Activated CD4-positive, alpha-beta T cell treated with anti-CD3 and anti-CD28 coated beads, Interleukin-2, amount 50 U/mL, for 48 hours (primary cell): ENCODE measurements around the gene CPM.

ENCODE experiments used
- DNase-seq, 2 experiments: peaks; one replicate each; pipeline ENCODE4 v3.0.0-alpha.2; 2020

The CPM gene

DNA sequence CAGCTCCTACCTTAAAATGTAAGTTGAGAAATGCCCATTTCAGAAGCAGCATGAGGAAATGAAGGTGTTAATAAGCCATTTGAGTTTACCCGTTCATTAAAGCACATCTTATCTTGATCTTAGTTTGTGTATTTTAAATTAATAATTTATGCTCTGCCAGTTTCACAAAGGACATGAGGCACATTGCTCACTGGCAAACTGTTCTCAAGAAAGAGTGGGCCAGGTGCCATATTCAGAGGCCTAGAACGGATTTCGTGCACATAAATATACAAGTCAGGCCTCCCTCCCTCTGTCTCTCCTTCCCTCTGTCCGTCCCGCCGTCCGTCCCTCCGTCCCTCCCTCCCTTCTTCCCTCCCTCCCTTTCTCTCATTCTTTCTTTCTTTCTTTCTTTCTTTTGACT lies 29.5 kb downstream of the CPM start:
- no peak for DNase-seq

- no peak for DNase-seq
Measured at GRCh38 chr12:68901551-68901950, 31.4 kb downstream of the CPM start.

DNA sequence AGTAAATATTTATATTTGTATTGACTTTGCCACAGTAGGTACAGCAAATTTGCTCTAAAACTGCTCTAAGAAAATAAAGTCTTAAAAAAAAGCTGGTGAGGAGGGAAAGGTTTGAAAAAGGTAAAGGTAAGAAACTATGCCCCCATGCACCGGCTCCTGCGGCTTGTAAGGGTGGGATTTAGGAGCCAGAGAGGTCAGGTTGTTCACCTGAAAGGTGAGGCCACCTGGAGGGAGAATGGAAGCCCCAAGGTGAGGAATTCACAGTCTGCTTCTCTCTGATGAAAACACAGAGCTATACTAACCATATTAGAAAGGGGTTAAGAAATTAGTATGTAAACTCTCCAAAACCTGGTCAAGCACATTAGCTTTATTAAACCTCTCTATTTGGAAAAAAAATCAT lies 31.8 kb downstream of the CPM start:
- no peak for DNase-seq

GRCh38 chr12:68900241-68900640 lies 32.7 kb downstream of the CPM start:
- DNase-seq = no peak

DNA sequence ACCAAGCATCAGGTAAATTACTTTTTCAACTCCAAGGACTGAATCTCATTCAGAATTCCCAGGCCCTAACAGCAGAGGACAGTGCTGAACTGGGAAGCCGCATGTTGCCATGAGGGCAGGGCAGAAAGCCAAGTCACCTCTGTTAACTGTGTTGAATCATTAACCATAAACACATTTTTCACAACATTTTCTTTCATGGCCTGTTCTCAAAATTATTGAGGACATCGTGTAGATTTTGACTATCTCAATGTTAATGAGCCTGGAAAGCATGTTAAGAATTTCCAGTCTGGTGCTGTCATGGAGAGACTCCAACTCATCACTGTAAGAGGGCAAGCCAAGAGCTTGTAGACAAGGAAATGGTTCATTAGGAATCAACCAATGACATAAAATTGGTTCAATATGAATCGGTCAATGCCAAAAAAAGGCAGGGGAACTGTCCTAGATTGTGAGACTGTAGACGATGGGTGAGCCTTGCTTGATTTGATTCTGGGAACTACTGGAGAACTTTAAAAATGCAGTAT lies 33.7 kb downstream of the CPM start:
- DNase-seq = no peak

DNA sequence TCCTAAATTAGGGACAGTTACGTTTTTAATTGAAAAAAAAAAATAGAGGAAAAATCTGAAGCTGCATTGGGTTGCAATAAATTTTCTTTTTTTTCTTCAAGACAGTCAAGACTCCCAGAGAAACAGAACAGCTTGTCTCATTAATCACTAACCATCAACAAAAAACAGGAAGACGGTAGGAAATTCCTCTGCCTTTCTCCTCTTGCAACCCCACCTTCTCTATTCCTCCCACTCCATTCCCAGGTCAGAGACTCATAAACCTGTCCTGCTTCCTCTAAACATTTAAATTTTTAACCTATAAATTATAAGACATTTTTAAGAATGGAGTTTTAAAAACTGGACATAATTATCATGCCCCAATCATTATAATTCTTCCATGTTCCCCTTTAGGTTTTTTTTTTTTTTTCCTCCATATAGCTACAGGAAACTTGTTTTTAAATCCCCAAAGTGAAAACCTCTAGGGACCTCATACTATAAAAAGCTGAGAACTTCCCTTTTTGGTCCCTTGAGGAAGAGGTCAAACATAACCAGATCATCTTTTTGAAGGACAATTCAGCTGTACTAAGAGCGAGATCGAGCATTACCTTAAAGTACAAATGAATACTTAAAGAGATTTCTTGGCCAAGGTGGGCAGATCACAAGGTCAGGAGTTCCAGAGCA lies 36.0 kb downstream of the CPM start:
- DNase-seq = no peak

DNA sequence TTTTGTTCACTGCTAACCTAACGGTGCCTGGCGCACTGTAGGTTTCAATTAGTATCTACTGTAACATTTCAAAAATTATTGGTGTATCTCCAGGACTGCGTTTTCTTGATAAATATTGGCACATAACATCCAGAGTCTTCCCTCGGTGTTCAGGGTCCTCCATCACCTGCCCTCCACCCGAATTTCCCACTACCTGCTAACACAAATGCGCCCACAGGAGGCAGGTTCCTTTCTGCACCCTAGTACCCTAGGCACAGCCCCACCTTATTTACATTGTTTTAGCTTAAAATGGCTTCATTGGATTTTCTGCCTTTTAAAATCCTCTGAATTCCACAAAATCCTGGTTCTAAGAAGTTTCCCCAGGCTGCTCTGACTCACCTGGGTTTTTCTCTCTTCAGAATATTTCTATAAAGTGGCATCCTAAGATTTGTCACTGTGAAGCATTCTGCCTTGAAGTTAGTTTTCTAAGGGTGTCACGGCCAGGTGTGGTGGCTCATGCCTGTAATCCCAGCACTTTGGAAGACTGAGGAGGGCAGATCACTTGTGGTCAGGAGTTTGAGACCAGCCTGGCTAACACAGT lies 38.6 kb downstream of the CPM start:
- no peak for DNase-seq

DNA sequence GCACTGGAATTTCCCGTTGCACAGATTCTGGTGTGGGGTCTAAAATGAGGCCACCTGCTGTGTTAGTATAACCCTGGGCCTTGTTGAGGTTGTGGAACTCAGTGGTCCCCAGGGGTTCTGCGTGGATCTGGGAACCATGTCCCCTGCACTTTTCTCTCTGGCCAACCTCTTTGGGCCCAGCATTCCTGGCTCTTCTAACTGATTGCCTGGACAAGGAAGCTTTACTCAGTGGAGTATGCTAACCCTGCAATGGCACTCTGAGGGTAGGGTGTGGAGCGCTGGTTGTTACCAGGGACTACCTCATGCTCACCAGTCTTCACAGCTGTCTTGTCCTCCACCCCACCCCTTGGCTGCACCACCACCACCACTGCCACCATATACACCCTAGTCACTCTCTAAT lies 39.2 kb downstream of the CPM start:
- DNase-seq = no peak

- no peak for DNase-seq
Measured at GRCh38 chr12:68893201-68893600, 39.8 kb downstream of the CPM start.

DNA sequence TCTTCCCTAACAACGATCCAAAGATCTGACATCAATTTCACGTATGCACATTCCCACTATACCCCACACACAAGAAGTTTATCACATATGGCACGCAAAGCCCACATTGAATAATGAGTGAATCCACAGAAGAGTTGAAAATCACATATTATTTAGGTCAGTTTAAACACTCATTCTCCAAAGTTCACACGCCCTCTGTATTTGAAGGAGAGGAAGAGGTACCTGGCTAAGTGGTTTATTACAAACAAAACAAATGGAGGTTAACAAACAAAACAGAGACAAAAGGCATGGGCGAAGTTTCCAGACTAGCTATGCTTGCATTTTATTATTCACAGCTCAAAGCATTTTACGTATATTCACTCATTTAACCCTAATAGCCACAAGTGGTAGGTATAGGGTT lies 41.8 kb downstream of the CPM start:
- DNase-seq = no peak

- DNase-seq = no peak
Measured at GRCh38 chr12:68890701-68891113, 42.3 kb downstream of the CPM start.

- DNase-seq = no peak
Measured at GRCh38 chr12:68888243-68888642, 44.7 kb downstream of the CPM start.

DNA sequence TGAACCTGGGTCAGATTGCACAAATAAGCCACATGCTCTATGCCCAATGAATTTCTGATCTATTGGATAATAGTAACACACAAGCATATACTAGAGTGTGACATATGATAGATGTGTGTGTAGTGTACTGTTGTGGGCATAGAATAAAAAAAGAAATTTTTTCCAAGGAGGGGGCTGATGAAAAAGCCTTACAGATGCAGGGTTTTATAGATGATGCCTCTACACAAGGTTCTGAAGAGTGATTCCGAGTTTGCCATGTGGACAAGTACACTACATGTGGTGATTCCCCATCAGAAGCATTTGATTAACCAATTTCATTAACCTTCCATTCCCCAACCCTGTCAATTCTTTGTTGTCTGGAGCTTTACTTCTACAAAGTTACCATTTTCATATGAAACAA lies 45.3 kb downstream of the CPM start:
- no peak for DNase-seq

- no peak for DNase-seq
Measured at GRCh38 chr12:68886636-68887572, 46.1 kb downstream of the CPM start.

GRCh38 chr12:68885381-68885780 lies 47.6 kb downstream of the CPM start:
- no peak for DNase-seq

DNA sequence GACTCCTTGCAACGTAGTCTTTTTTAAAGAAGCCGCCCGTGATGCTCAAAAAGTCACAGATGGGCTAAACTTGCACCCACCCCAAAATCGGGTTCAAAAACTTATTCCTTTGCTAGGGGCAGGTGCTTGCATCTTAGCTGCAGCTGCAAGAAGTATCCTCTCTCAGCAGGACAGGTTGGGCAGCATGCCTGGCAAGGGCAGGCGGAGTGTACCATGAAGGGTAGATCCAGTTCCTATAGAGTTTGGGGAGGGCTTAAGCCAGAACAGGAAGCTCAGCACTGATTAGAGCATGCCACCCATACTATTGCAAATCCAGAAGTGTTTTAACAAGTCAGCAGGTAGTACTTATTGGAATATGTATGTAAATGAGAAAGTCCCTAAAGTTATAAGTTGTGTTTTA lies 48.7 kb downstream of the CPM start:
- DNase-seq = no peak

- no peak for DNase-seq
Measured at GRCh38 chr12:68883151-68883550, 49.8 kb downstream of the CPM start.

DNA sequence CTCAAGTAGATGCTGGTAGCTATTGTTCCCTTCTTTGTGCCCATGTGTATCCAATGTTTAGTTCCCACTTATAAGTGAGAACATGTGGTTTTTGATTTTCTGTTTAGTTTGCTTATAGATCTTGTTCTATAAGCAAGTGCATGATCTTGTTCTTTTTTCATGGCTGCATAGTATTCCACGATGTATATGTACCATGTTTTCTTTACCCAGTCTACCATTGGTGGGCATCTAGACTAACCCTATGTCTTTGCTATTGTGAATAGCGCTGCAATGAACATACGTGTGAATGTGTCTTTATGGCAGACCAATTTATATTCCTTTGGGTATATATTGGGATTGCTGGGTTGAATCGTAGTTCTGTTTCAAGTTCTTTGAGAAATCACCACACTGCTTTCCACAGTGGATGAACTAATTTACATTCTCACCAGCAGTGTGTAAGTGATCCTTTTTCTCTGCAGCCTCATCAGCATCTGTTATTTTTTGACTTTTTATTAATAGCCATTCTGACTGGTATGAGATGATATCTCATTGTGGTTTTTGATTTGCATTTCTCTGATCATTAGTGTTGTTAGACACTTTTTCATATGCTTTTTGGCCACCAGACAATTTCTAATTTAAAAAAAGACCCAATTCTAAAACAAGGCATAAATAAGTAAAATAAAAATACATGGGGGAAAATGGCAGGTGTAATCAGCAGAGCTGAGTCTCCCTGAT lies 50.6 kb downstream of the CPM start:
- DNase-seq = no peak

DNA sequence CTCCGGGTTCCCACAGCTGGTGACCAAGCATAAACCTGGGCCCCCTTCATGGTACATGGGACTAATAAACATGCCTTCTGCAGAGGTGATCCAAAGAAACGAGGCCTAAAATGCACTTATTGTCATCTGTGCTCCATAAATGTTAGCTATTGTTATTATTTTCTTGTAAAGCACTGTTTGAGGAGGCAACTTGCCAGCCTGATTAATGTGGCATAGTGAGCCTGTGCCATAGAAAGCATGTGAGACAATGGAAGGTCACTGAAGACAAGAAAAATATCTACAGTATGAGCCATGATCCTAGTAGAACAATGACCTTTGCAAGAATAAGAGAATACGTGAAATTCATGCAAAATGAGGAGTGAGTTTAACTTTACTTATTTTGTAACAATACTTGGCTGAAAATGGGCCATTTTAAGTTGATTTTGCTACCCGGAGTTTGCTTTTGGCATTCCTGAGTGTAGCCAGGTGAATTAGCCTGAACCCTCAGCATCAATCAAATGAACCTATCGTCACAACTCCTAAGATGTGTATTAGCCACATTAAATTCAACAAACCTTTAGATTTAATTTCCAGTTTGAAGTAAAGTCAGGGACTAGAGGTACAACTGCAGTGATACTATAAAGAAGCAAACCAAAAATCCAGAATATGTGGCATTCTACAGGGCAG lies 52.2 kb downstream of the CPM start:
- DNase-seq = no peak

DNA sequence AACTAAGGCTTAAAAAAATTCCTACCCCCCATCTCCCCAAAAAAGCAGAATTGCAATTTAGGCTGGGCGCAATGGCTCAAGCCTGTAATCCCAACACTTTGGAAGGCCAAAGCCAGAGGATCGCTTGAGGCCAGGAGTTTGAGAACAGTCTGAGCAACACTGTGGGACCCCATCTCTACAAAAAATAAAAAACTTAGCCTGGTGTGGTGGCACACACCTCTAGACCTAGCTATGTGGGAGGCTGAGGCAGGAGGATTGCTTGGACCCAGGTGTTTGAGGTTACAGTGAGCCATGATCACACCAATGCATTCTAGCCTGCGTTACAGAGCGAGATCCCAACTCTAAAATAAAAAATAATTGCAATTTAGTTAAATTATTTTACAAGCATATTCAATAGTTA lies 54.1 kb downstream of the CPM start:
- DNase-seq = no peak

- DNase-seq = no peak
Measured at GRCh38 chr12:68878283-68878682, 54.7 kb downstream of the CPM start.

DNA sequence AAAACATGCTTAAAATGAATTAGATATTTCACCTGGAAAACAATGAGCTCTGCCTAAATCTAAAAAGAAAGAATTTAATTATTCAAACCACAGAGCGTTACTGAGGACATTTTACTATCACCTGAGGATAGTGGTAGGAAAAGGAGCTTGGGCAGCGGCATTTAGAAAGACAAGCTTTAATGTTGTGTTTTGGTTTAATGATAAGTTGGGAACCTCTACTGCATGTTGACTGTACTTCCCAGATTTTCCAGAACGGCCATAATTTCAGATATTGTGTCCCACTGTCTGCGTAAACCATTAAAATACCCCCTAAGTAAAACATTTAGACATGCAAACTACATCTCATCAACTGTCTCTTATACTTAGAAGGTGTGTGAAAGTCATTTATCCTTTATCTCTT lies 55.4 kb downstream of the CPM start:
- no peak for DNase-seq

DNA sequence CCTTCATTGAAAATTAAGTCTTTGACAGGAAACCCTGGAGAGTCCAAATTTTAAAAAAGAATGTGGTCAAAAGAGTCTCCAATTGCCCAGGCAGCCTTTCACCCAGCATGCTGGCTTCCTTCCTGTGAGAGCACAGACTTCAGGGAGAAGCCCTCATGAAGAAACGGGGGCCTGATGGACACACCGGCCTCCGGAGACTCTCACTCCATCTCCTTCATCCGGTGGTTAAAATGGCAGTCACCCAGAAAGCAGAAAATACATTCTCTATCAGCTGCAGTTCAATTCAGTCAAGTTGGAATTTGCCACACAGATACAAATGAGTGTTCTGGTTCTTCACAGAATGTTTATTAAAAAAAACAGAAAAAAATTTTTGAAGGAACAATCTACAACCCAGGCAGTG lies 56.5 kb downstream of the CPM start:
- DNase-seq = no peak
